Osteoblast (primary cell): ENCODE measurements around the gene PUS1. TPM values are rescaled to one million over a fixed set of nuclear protein-coding genes. Genes with fewer than 3 reads are reported as not detected.
A peak's percentile ranks its signal among the peaks of the same experiment; 100 is the strongest.

Experiments used
- DNase-seq: peaks from one replicate; pipeline ENCODE4 v3.0.0; 2011; ENCODE audit warnings: low spot score, mixed read lengths; ENCODE audit not compliant: insufficient read length; ENCODE audit errors: missing footprints
- H2AFZ ChIP-seq: 2 replicates; pipeline ENCODE4 v1.6.0; 2011; ENCODE audit warnings: mild to moderate bottlenecking, low read length
- H3K27ac ChIP-seq: 2 replicates; pipeline ENCODE4 v1.5.1; 2011; ENCODE audit warnings: mild to moderate bottlenecking, low read depth, low read length, moderate library complexity
- H3K27me3 ChIP-seq: 2 replicates; pipeline ENCODE4 v1.6.0; 2012; ENCODE audit warnings: mild to moderate bottlenecking, control low read depth, inconsistent platforms, low read length, moderate library complexity; ENCODE audit not compliant: insufficient read depth
- H3K36me3 ChIP-seq: 2 replicates; pipeline ENCODE4 v1.5.1; 2011; ENCODE audit warnings: mild to moderate bottlenecking, low read length, control low read depth, moderate library complexity; ENCODE audit not compliant: insufficient read depth
- H3K4me1 ChIP-seq: 2 replicates; pipeline ENCODE4 v1.5.1; 2011; ENCODE audit warnings: mild to moderate bottlenecking, low read length, control low read depth, moderate library complexity; ENCODE audit not compliant: insufficient read depth
- H3K4me2 ChIP-seq: 2 replicates; pipeline ENCODE4 v1.6.0; 2011; ENCODE audit warnings: mild to moderate bottlenecking, low read length; ENCODE audit not compliant: insufficient read depth
- H3K4me3 ChIP-seq: fragments of 200-600 bp; sonication (generic); 3 replicates; pipeline ENCODE4 v1.5.1; 2012; ENCODE audit warnings: mild to moderate bottlenecking, low read length, inconsistent platforms; ENCODE audit not compliant: insufficient read depth
- H3K79me2 ChIP-seq: 2 replicates; pipeline ENCODE4 v1.6.0; 2012; ENCODE audit warnings: mild to moderate bottlenecking, low read length, control low read depth, inconsistent platforms; ENCODE audit not compliant: insufficient read depth
- H3K9me3 ChIP-seq: 2 replicates; pipeline ENCODE4 v1.5.1; 2011; ENCODE audit warnings: low read depth, low read length, control low read depth
- H4K20me1 ChIP-seq: 2 replicates; pipeline ENCODE4 v1.6.0; 2012; ENCODE audit warnings: mild to moderate bottlenecking, low read length, control low read depth; ENCODE audit not compliant: insufficient read depth
- total RNA-seq: library from RNA; depleted of rRNA; stranded (reverse); fragments of >200 nt; gene quantifications from 2 replicates; pipeline ENCODE4 v1.2.3, GENCODE V29; 2012
- TF ChIP-seq, protein P1 (sequence below): IDR thresholded peaks from 2 replicates; pipeline ENCODE4 v1.5.1; 2011; ENCODE audit warnings: mild to moderate bottlenecking, low read depth, low read length, moderate library complexity; ENCODE audit errors: extremely low read depth

The PUS1 gene
- total RNA-seq, 1 donor = 7.6 TPM

DNA sequence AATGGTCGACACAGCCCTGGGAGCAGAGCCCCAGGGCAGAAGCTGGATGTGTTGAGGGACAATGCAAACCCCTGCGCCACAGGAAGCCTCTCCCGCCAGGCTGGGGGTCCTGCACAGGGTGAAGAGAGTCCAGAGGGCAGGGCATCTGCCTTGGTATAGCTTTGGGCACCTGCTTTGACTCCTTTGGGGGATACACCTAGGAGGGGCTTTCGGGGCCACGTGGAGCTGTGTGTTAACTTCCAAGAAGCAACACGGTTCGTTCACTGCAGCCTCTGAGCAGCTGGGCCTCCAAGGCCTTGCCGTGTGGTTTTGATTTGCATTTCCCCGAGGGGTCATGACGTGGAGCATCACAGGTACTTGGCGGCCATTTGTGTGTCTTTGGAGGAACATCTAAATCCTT lies 5.8 kb upstream of the PUS1 start:
- Histone ChIP-seq H2AFZ (no peak overlapping the region), H3K4me2 (no peak overlapping the region), H3K4me3 (no peak overlapping the region), H3K79me2 (no peaks in the 10 kb centered on the region), H3K36me3 (peaks cover 9% of the 10 kb centered on the region), H4K20me1 (no peaks in the 10 kb centered on the region), H3K27ac (no peak overlapping the region), H3K27me3 (no peaks in the 10 kb centered on the region), H3K9me3 (no peaks in the 10 kb centered on the region), H3K4me1 (no peaks in the 10 kb centered on the region)
- DNase-seq = peak; percentile 66
- TF ChIP-seq, protein P1, sequence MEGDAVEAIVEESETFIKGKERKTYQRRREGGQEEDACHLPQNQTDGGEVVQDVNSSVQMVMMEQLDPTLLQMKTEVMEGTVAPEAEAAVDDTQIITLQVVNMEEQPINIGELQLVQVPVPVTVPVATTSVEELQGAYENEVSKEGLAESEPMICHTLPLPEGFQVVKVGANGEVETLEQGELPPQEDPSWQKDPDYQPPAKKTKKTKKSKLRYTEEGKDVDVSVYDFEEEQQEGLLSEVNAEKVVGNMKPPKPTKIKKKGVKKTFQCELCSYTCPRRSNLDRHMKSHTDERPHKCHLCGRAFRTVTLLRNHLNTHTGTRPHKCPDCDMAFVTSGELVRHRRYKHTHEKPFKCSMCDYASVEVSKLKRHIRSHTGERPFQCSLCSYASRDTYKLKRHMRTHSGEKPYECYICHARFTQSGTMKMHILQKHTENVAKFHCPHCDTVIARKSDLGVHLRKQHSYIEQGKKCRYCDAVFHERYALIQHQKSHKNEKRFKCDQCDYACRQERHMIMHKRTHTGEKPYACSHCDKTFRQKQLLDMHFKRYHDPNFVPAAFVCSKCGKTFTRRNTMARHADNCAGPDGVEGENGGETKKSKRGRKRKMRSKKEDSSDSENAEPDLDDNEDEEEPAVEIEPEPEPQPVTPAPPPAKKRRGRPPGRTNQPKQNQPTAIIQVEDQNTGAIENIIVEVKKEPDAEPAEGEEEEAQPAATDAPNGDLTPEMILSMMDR = no peak

GRCh38 chr12:131927110-131928079 lies 1.7 kb upstream of the PUS1 start:
- H2AFZ ChIP-seq = no peak overlapping the region
- H3K79me2 ChIP-seq = peaks cover 27% of the 10 kb centered on the region
- no peak overlapping the region for H3K4me3 ChIP-seq
- peaks cover 9% of the 10 kb centered on the region for H3K4me1 ChIP-seq
- no peak overlapping the region for H3K4me2 ChIP-seq
- TF ChIP-seq, protein P1 = no peak
- peaks cover 7% of the 10 kb centered on the region for H4K20me1 ChIP-seq
- no peak overlapping the region for H3K27ac ChIP-seq
- no peaks in the 10 kb centered on the region for H3K27me3 ChIP-seq
- peaks cover 14% of the 10 kb centered on the region for H3K36me3 ChIP-seq
- H3K9me3 ChIP-seq = no peaks in the 10 kb centered on the region
- peak; percentile 81 for DNase-seq

DNA sequence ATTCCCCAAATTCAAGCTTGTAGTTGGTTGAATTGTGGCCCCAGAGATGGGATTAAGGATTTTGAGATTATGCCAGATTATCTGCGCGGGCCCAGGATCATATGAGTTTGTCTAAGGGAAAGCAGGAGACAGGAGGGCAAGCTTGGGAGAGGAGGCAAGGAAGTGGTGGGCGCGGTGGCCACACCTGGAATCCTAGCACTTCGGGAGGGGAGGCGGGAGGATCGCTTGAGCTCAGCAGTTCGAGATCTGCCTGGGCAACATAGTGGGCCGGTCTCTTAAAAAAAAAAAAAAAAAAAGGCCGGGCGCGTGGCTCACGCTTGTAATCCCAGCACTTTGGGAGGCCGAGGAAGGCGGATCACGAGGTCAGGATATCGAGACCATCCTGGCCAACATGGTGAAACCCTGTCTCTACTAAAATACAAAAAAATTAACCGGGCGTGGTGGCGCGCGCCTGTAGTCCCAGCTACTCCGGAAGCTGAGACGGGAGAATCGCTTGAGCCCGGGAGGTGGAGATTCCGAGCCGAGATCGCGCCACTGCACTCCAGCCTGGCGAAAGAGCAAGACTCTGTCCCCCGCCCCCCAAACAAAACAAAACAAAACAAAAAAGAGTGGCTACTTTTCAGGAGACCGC lies 881 bp upstream of the PUS1 start:
- TF ChIP-seq, protein P1 = no peak
- Histone ChIP-seq H3K36me3 (peaks cover 22% of the 10 kb centered on the region), H3K4me1 (peaks cover 9% of the 10 kb centered on the region), H3K9me3 (no peaks in the 10 kb centered on the region), H2AFZ (peak overlapping the region; percentile 78), H3K4me3 (peak overlapping the region; percentile 93), H4K20me1 (peaks cover 7% of the 10 kb centered on the region), H3K27me3 (no peaks in the 10 kb centered on the region), H3K27ac (peak overlapping the region; percentile 41), H3K79me2 (peaks cover 28% of the 10 kb centered on the region), H3K4me2 (peak overlapping the region; percentile 87)
- DNase-seq = no peak
